MCF 10A (cell line): ENCODE measurements around the gene TC2N. TPM values are rescaled to one million over a fixed set of nuclear protein-coding genes. Genes with fewer than 3 reads are reported as not detected.
"Not testable (repeated sequence)": the region's sequence is repeated elsewhere in the genome, so short reads cannot be mapped to it uniquely, and the experiment has no call there.

Experiments used
- BruUV-seq: library from RNA; stranded (reverse); fragments of 400-500 nt; replicated peaks from 2 replicates; lab custom pipeline; 2021; lab: Mats Ljungman, UMichigan
- CTCF ChIA-PET: fragments of 300-600 bp; sonication (Branson Sonifier 250); formaldehyde crosslinking; extraction: SDS; loops from one replicate; lab custom pipeline; 2021; ENCODE audit warnings: antibody characterized with exemption, inconsistent platforms; lab: Yijun Ruan, JAX
- POLR2A ChIA-PET: fragments of 300-600, 350-650 bp; sonication (Branson Sonifier 250); formaldehyde crosslinking; extraction: SDS; loops from one replicate; lab custom pipeline; 2020; ENCODE audit warnings: antibody characterized with exemption, inconsistent platforms; lab: Yijun Ruan, JAX
- DNase-seq: peaks from one replicate; pipeline ENCODE4 v3.0.0-alpha.2; 2018; ENCODE audit not compliant: unreplicated experiment
- H3K27ac Mint-ChIP-seq: one replicate; pipeline ENCODE4 v1.8.0; 2022; ENCODE audit warnings: mild to moderate bottlenecking, low read depth, mixed read lengths; ENCODE audit not compliant: unreplicated experiment
- H3K27me3 Mint-ChIP-seq: one replicate; pipeline ENCODE4 v1.8.0; 2022; ENCODE audit warnings: mixed read lengths; ENCODE audit not compliant: insufficient read depth, unreplicated experiment
- H3K36me3 Mint-ChIP-seq: one replicate; pipeline ENCODE4 v1.8.0; 2022; ENCODE audit warnings: mild to moderate bottlenecking, moderate library complexity, mixed read lengths; ENCODE audit not compliant: insufficient read depth, unreplicated experiment
- H3K4me1 Mint-ChIP-seq: one replicate; pipeline ENCODE4 v1.8.0; 2022; ENCODE audit warnings: mixed read lengths; ENCODE audit not compliant: insufficient read depth, unreplicated experiment
- H3K4me3 Mint-ChIP-seq: one replicate; pipeline ENCODE4 v1.8.0; 2022; ENCODE audit warnings: mild to moderate bottlenecking, moderate library complexity, mixed read lengths; ENCODE audit not compliant: unreplicated experiment
- H3K9me3 Mint-ChIP-seq: one replicate; pipeline ENCODE4 v1.8.0; 2022; ENCODE audit warnings: mixed read lengths; ENCODE audit not compliant: unreplicated experiment
- CTCF ChIP-seq: fragments of 200-600 bp; IDR thresholded peaks from one replicate; pipeline ENCODE4 v1.8.0; 2022; ENCODE audit warnings: antibody characterized with exemption, mild to moderate bottlenecking; ENCODE audit not compliant: unreplicated experiment
- intact Hi-C: fragments of 100-400 bp; cut with micrococcal nuclease; formaldehyde crosslinking; loops from 2 replicates; pipeline ENCODE4 v1.14.1; 2022
- total RNA-seq: library from RNA; stranded (reverse); gene quantifications from 2 replicates; pipeline ENCODE4 v1.2.3, GENCODE V29; 2022

TC2N gene
- total RNA-seq, 1 experiment from 2014 or later, result 11.8 TPM

- Mint-ChIP-seq H3K36me3 (peaks cover 17% of the 10 kb centered on the region), H3K9me3 (peaks cover 44% of the 10 kb centered on the region), H3K27me3 (no peaks in the 10 kb centered on the region), H3K27ac (no peak overlapping the region), H3K4me1 (no peaks in the 10 kb centered on the region), H3K4me3 (no peak overlapping the region)
- TF ChIP-seq CTCF, result no peak
- POLR2A ChIA-PET, result no interaction called here
- no peak for DNase-seq
- CTCF ChIA-PET, result no interaction called here
- no TSS peak for BruUV-seq
- intact Hi-C loops, result no loop called here
These were observed 60.6 kb downstream of the TC2N start for GRCh38 chr14:91806716-91807115.

- DNase-seq, intact Hi-C loops, H3K27me3 Mint-ChIP-seq, H3K4me3 Mint-ChIP-seq, BruUV-seq, H3K27ac Mint-ChIP-seq, CTCF ChIA-PET, H3K4me1 Mint-ChIP-seq, POLR2A ChIA-PET: not testable (repeated sequence)
- Mint-ChIP-seq H3K9me3 (peaks cover 44% of the 10 kb centered on the region), H3K36me3 (peaks cover 17% of the 10 kb centered on the region)
These were observed 61.2 kb downstream of the TC2N start for GRCh38 chr14:91806094-91806493.

GRCh38 chr14:91805659-91806058 lies 61.7 kb downstream of the TC2N start:
- no peak for DNase-seq
- Mint-ChIP-seq H3K27me3 (no peaks in the 10 kb centered on the region), H3K4me3 (no peak overlapping the region), H3K4me1 (no peaks in the 10 kb centered on the region), H3K9me3 (peaks cover 42% of the 10 kb centered on the region), H3K27ac (no peak overlapping the region), H3K36me3 (peaks cover 17% of the 10 kb centered on the region)
- CTCF ChIA-PET, result interaction anchor here (0.6 to 1.0 kb wide), 2 partner anchors 30 to 245 kb away, joined by 3 read pairs; no protein-coding TSS in a partner anchor
- POLR2A ChIA-PET, result interaction anchor here (0.5 kb wide), 1 partner anchor 316 kb away, joined by 3 read pairs; the partner anchor contains the start of gene CPSF2
- no peak for TF ChIP-seq CTCF
- BruUV-seq, result no TSS peak
- intact Hi-C loops, result no loop called here

GRCh38 chr14:91801358-91801757 lies 66.0 kb downstream of the TC2N start:
- Mint-ChIP-seq H3K9me3 (peaks cover 7% of the 10 kb centered on the region), H3K36me3 (peaks cover 6% of the 10 kb centered on the region), H3K27me3 (no peaks in the 10 kb centered on the region), H3K4me3 (no peak overlapping the region), H3K27ac (no peak overlapping the region), H3K4me1 (no peaks in the 10 kb centered on the region)
- DNase-seq, result no peak
- no TSS peak for BruUV-seq
- ChIA-PET CTCF (no interaction called here), POLR2A (interaction anchor here (0.6 to 1.0 kb wide), 2 partner anchors 19 to 97 kb away, joined by 3 read pairs; no protein-coding TSS in a partner anchor)
- intact Hi-C loops, result no loop called here
- no peak for TF ChIP-seq CTCF
